GM18505 (cell line): Measurements from ENCODE around the gene AUTS2.

ENCODE experiments used
- ATAC-seq: cut with Tn5 transposase; IDR thresholded peaks from one replicate; pipeline ENCODE4 v1.9.1; 2021; ENCODE audit not compliant: unreplicated experiment
- POLR2A ChIP-seq: IDR thresholded peaks from 4 replicates; pipeline ENCODE4 v1.6.1; 2011; ENCODE audit warnings: borderline replicate concordance; ENCODE audit not compliant: insufficient read depth, insufficient read length; ENCODE audit errors: extremely low read depth

The AUTS2 gene

DNA sequence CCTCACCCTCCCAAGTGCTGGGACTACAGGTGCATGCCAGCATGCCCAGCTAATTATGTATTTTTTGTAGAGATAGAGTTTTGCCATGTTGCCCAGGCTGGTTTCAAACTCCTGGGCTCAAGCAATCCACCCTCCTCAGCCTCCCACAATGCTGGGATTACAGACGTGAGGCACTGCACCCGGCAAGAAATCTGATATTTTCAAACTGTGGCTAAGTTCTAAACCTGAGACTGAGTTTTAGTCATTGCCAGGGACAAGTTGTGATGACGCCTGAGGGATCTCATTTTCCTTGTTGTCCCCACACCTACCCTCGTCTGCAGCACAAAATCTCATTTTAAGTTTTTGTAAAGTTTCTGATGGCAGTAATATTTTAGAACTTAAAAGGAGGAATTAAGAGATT is 9.8 kb downstream of the AUTS2 start:
- ATAC-seq: no peak
- no peak for TF ChIP-seq POLR2A

DNA sequence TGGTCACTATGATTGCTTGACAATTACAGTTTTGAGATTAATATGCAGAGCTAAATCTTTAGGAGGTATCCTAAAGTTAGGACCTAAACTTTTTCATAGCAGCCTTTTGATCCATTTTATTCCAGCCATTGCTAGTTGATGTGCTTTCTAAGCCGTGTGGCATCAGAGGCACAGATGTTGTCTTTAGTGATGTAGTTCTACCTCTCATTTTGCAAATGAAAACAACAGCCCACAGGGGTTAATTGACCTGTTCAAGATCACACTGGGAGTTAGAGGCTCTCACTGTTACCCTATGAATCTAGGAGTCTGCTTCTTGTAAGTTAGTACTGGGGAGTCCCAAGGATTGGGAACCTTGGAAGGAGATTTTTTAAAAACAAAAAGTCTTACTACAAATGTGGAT is 10.6 kb downstream of the AUTS2 start:
- TF ChIP-seq POLR2A: no peak
- ATAC-seq: no peak

DNA sequence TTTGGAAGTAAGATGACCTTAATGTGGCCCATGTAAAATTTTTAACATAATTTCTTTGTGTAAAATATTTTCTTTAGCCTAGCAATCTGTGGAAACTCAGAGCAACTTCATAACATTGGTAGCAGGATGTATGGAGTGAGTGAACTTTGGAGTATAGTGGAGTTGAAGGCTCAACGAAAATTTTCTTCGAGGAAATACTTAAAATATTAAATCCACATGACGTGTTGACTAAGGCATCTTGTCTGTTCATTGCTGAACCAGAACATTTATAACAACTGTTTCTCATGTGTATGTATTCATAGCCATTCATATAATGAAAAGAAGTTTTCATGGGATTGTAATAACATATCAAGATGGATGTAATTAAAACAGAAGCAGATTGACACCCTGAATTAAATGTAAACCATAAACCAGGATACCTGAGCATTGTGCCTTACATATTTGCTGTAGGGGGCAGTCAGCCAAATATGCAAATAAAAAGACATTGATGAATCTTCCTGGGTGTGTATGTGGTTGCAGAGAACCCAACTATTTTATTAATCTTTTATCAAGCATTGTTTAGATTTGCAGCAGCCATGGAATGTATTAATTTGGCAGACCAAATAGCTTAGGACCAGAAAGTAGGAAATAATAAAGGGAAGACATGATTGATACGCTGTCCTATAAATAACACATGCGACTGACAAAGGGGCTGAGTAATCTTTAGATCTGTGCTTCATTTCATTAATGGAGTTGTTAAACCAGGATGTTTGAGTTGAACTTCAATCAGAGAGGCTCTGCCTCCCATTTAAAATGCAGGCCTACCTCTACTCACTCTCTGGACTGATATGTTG is 11.5 kb downstream of the AUTS2 start:
- no peak for ATAC-seq
- no peak for TF ChIP-seq POLR2A

GRCh38 chr7:69610374-69611084 is 12.3 kb downstream of the AUTS2 start:
- no peak for TF ChIP-seq POLR2A
- ATAC-seq: no peak

DNA sequence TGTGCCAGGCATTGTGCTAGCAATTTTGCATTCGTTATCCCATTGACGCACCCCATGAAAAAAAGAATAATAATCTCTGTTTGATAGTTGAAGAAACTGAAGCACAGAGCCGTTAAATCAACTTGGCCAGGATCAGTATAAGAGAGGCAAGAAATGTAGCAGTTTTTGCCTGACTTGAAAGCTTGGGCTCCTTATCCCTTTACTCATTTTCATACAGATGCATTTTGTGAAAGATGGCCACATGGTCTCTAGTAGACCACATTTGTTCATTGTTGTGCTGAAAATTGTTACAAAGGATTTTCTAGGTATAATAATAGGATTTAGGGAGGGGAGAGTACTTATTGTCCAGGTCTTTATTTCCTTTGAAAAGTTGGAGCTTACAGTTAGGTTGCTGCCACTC is 14.7 kb downstream of the AUTS2 start:
- no peak for ATAC-seq
- TF ChIP-seq POLR2A: no peak

DNA sequence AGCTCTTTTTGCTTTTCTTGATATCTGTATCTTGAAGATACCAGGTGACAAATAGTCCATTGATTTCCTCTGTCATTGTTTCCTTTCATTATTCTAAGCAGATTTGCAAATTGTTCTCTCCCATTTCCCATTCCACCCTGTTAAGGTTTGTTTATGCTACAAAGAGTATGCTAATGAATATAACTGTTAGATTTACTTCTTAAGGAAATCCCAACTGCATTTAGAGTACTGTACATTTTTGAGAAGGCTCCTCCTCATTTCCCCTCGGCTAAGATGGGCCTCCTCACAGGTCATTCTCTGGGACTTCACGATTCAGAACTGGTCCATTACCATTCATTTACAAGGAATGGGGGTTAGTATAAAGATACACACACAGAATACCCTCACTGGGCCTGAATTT is 15.6 kb downstream of the AUTS2 start:
- TF ChIP-seq POLR2A: no peak
- ATAC-seq: no peak

DNA sequence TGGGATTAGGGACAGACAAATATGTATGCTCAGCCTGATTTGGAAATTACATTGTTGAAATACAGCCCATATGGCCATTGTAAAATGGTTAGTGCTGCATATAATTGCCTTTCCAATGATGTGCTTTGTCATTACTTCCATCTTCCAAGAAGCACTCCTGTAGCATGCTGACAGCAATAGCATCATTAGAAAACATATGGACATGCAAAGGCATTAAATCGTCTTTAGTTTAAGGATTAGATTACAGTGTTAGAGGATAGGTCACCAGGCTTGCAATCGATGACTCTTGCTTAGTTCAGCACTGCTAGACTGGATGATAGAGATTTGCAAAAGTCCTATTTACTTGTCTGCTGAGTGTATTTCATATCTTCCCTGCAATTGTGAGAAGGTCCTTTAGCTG is 17.4 kb downstream of the AUTS2 start:
- TF ChIP-seq POLR2A: no peak
- no peak for ATAC-seq

DNA sequence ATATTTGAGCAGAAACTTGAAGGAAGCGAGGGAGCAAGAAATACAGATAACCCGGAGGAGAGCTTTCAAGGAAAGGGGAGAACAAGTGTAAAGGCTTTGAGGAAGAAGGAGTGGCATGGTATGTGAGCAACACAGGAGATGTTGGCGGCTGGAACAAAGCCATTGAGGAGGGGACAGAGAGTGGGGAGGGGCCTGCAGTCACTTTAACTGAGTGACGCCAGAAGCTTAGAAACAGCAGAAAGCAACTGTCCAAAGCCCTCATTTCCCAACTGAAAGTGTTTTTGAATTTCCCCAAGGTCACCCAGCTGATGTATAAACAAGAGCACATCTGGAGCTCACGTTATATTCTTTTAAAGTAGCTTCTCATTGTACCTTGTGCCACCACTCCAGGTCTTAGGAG is 19.1 kb downstream of the AUTS2 start:
- no peak for TF ChIP-seq POLR2A
- no peak for ATAC-seq

DNA sequence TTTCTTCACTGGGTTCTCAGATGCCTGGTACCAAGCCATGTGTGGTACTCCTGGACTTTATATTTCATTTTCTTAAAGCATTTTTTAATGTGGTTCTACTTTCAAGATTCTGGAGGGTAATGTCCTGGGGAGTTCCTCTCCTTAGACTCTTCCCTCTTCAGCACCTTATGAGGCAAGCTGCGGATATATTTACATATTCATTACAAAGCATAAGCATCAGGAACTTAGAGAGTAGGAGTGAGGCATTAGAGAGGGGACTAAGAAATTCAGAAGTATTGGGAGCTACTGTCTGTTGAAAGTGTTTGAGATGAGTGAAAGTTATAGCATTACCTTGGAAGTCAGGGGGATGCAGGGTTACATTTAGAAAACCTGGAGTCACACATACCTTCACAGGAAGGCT is 20.8 kb downstream of the AUTS2 start:
- TF ChIP-seq POLR2A: no peak
- ATAC-seq: no peak

- ATAC-seq: no peak
- TF ChIP-seq POLR2A: no peak
Measured at GRCh38 chr7:69619635-69620034, 21.4 kb downstream of the AUTS2 start.

DNA sequence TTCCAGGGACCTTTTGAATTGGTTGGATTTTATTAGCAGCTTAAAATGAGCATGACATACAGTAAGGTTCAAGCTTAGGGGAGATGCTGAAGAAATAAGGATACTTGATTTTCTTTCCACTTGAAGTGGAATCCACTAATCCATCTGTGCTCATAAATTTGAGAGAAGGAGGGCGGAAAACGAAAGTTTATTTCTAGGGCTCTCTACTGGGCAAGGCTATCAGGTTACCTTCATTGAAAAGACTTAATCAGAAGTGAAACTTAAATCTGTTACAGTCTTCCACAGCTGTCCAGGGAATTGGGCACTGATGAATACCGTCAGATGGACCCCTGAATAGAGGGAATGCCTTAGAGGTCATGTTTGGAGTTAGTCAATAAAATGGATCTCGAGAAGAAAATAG is 21.8 kb downstream of the AUTS2 start:
- TF ChIP-seq POLR2A: no peak
- ATAC-seq: no peak

GRCh38 chr7:69620650-69621049 is 22.4 kb downstream of the AUTS2 start:
- no peak for ATAC-seq

DNA sequence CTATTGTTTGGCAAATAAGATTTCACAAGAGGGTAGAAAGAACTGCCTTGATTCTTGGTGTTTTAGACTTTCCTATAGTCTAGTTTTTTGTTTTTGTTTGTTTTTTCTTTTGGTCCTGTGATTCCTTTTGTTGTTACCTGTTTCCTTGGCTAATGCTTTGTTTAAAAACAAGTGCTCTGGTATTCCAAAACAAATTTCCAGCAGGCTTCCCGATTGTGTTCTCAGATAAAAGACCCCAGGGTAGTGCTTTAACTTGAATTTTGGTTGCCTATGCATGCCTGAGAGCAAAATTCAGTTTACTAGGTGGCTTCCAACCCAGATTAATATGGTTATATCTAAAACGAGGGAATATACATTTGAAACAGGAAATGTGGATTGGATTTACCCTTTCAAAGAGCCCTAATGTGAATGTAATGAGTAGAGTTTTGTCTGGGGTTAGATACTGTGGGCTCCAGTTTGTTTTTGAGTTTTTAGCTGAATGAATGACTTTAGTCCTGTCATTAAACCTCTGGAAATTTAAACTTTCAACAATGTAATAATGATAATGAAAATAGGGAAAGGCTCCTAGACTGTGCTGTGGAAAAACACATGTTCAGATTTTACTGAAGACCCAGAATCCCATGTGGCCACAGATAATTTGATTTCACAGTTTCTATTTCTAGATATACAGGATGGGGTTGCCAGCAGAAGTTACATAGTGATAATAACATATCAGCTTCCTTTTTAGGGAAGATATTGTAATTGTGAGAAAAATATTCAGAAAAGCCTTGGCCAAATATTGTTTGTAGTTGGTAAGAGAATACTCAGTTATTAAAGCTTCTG is 23.9 kb downstream of the AUTS2 start:
- no peak for TF ChIP-seq POLR2A
- no peak for ATAC-seq

More at GRCh38 chr7:69620650-69621049, 22.4 kb downstream of the AUTS2 start:
- no peak for TF ChIP-seq POLR2A
